HUDEP-2 (cell line): ENCODE measurements around the gene WNT5A.
"Not testable (repeated sequence)": the region's sequence is repeated elsewhere in the genome, so short reads cannot be mapped to it uniquely, and the experiment has no call there.

Experiments
- DNase-seq, 76 experiments: peaks; one replicate each; lab custom pipeline; 2025; ENCODE audit not compliant: unreplicated experiment in 76 of 76; lab: John Stamatoyannopoulos, UW

WNT5A gene

DNA sequence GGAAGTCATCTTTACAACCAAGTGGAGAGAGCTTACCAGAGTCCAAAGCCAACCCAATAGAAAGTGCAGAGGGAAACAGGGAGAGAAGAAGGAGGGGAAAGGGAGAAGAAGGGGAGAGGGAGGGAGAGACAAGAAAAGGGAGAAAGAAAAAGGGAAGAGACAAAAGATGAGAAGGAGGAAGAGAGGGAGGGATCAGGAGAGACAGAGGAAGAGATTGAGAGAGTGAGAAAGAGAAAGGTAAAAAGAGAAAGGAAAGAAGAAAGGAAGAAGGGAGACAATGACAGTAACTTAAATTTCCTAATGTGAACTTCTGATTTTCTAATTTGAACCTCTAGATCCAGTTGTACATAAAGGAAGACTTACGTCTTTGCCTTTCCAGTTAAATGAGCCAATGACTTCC is 20.7 kb upstream of the WNT5A start:
- DNase-seq, result no peak

- no peak for DNase-seq
These were observed 18.7 kb upstream of the WNT5A start for GRCh38 chr3:55505776-55506175.

DNA sequence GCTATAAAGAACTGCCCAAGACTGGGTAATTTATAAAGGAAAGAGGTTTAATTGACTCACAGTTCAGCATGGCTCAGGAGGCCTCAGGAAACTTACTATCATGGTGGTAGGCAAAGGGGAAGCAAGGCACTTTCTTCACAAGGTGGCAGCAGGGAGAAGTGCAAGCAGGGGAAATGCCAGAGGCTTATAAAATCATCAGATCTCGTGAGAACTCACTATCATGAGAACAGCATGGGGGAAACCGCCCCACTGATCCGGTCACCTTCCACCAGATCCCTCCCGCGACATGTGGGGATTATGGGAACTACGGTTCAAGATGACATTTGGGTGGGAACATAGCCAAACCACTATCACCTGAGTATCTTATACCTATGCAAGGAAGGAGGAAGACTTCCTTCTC is 18.0 kb upstream of the WNT5A start:
- not testable (repeated sequence) for DNase-seq

- DNase-seq, result no peak
These were observed 14.8 kb upstream of the WNT5A start for GRCh38 chr3:55501905-55502304.

DNA sequence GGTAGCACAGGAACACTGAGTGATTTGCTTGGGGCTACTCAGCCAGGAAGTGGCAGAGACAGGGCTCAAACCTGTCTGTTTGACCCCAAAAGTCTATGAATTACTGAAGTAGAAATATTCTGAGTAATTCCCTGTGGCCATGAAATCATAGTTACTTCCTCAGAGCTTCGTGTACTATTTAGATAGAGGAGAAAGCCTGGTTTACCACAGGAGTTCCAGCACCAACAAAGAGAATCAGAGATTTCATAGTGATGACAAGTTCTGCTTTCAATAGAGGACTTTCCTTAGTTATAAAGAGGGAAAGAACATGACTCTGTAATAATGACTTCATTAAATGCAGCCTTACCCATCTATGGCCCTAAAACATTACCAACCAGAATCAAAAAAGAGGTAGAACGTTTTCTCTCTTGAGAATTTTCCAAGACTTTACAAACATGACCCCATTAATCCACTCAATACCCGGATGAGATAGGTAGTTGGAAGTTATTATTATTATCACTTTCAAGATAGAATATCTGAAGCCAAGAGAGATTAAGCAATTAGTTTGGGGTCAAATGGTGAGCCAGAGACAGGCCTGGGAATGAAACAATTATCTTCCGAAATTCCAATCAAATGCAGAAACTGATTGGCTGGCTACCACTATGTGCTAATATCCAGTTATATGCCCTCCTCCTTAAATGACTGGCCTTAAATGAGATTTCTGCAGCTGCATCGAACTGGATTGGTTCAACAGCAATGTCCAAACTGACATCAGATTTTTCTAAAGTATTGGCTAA is 13.6 kb upstream of the WNT5A start:
- DNase-seq, result no peak

- no peak for DNase-seq
These were observed 11.4 kb upstream of the WNT5A start for GRCh38 chr3:55498520-55498919.

- DNase-seq, result no peak
These were observed 10.1 kb upstream of the WNT5A start for GRCh38 chr3:55497250-55497649.

DNA sequence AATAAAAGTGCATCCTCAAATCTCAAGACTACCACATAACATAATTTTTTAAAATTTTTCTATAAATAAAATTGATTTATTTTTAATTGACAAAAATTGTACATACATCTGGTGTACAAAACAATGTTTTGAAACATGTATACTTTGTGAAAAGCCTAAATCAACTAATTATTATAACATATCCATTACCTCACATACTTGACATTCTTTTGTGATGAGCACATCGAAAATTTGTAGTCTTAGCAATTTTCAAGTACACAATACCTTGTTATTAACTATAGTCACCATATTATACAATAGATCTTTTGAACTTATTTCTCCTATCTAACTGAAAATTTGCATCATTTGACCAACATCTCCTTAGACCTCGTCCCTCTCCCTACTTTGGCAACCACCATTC is 7.9 kb upstream of the WNT5A start:
- no peak for DNase-seq

DNA sequence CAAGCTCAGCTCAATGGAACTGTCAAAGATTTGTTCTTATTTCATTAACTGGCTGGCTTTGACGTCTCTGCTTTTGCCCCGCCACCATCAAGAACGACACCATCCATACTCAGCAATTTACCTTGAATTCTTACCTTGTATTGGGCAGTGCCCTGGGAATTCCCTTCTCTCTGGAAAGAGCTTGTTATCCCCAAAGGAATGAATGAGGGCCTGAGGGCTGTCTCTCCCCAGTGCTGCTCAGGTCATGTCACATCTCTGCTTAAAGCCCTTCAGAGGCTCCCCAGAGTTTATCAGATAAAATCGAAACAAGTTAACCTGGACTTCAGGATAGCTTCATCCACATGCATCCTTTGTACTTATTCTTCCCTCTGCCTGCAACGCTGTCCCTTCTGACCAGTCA is 5.9 kb upstream of the WNT5A start:
- DNase-seq, result no peak

- no peak for DNase-seq
These were observed 4.2 kb upstream of the WNT5A start for GRCh38 chr3:55491296-55491816.

- DNase-seq, result no peak
These were observed 3.3 kb upstream of the WNT5A start for GRCh38 chr3:55490276-55490913.

GRCh38 chr3:55489798-55490132 is 2.7 kb upstream of the WNT5A start:
- no peak for DNase-seq

GRCh38 chr3:55488398-55489055 is 1.4 kb upstream of the WNT5A start:
- peak in 1 of 76 experiments; percentile 1 for DNase-seq

GRCh38 chr3:55487381-55488241 is 505 bp upstream of the WNT5A start:
- DNase-seq, result no peak

DNA sequence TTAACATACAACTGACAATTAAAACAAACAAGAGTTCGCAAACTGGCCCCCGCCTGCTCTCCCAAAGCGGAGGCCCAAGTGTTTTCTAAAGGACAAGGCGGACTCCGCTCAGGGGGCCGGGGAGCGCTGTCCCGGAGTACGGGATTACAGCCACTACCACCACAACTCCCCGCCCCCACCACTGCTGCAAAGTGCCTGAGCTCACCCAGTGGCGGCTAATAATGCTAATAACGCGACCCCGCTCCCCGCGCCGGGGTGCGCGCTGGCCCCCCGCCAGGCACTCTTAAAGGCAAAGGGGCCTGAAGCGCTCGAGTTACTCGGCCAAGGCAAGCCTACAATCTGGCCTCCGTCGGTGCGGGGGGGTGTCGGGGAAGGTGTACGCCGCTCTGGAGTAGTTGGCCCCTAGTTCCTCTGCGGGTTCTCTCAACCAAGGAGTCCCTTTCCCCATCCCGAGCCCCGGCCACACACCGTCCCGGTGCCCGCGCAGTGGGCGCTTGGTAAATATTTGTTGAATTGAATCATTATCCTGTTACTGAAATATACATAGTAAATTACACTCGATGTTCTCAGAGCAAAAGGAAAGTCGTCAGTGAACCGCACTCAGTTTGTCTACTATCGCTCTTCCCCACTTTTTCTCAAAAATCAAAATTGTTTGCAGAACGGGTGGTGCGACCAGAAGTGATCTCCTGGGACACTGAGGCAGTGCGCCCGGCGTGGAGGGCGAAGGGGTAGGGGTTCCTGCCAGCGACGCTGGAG is 827 bp downstream of the WNT5A start:
- no peak for DNase-seq

DNA sequence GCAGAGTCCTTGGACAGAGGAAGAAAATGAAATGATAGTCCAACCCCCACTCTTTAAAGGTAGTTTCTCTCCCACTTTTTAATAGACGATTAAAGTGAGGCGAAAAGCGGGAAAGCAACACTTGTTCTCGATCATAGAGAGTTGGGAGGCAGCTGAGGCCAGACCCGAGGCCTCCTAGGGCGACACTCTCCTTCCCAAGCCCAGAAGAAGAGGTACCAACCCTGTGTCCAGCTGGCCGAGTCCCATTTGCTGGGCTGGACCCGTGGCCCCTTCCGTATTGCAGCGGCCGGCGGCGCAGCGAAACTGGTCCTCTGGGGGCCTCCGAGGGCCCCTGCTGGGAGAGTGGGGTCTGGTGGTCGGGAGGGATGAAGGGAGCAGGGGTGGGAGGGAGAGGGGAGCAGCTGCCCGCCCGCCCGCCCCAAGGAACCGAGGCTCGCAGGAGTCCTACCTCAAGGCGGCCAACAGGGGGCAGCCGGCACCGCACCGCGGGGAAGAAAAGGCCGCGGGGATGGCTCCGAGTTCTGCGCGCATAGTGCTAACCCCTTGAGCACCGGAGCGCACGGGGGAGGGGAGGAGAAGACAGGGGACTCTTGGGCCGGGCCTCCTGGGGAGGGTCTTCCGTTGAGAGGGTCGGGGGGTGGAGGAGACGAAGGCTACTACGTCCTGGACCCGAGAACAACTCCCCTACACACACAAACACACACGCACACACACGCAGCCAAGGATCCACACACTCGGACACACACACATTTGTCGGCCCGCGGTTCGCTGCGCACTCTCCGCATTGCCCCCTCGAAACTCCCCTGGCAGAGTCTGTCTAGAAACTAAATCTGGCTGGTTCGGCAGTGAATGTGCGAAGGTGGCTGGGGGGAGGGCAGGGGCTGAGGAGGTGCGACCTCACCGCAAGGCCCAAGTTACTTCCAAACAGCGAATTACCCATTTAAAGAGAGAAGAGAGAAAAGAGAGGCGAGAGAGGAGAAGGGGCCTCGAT is 2.0 kb downstream of the WNT5A start:
- peak in 32 of 76 experiments; percentile 2 to 45 (median 16) for DNase-seq

DNA sequence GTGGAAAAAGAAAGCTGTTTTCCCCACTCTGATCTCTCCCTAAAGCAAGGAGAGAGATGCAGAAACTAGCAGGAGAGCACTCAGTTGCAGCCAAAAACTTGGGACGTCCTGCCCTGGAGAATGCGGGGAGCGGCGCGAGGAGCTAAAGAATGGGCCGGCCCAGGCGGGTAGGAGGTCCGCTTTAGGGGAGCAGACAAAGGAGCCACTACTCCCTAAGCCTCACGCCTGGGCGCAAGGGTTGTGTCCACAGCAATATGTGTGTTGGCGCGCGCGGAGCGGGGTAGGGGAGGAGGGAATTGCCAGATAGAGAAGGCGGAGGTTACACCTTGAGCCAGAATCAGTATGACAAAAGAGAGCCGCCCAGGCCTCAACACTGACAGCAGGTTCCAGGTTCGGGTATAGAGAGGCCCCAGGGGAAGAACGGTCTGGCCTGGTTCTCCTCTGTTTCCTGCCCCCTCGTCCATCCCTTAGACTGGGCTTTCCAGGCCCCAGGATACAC is 2.9 kb downstream of the WNT5A start:
- no peak for DNase-seq

GRCh38 chr3:55483196-55484095 is 3.7 kb downstream of the WNT5A start:
- no peak for DNase-seq
